ENCODE measurements around the gene DDX39B.

Gene DDX39B

DNA sequence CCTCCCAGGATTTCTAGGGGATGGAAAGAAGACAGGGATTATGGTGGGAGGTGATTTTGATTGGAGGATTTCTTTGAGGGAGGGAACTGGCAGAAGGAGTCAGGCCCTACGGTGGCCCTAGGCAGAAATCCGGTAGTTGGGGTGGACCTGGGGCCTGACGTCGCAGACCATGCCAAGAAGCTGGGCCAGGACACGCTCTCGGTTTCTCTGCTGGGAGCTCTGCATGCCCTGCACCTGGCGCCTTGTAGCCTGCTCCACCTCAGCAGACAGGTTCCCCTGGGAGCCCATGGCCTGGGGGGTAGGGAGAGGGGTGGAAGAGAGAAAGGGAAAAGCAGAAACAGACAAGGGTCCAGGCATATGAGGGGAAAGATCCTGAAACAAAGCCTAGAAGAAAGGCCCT is 3.5 kb upstream of the DDX39B start:
- Histone ChIP-seq H3K9me2 (ENCODE audit: low read depth, low read length) (no peaks in the 10 kb centered on the region), H3K9me3 (ENCODE audit: low read length) (no peaks in the 10 kb centered on the region), H3K27me3 (ENCODE audit: insufficient read depth, low read length) (no peaks in the 10 kb centered on the region), H3K36me3 (ENCODE audit: insufficient read depth, low read length) (peaks cover 17% of the 10 kb centered on the region), H3K9ac (ENCODE audit: low read length) (peak overlapping the region; percentile 65; the same call in 1 of the 2 replicates), H3K27ac (ENCODE audit: low read depth, low read length, poor library complexity, severe bottlenecking) (peak overlapping the region; percentile 47), H3K79me2 (ENCODE audit: insufficient read depth, low read length) (peaks cover 15% of the 10 kb centered on the region), H3K4me3 (ENCODE audit: low read depth, low read length, poor library complexity, severe bottlenecking) (peak overlapping the region; percentile 64), H3F3A (ENCODE audit: insufficient read depth, low read length) (no peaks in the 10 kb centered on the region), H3K4me1 (ENCODE audit: insufficient read depth, low read length, severe bottlenecking) (peaks cover 68% of the 10 kb centered on the region), H3K4me2 (ENCODE audit: low read length) (peak overlapping the region; percentile 92), H4K20me1 (ENCODE audit: insufficient read depth, low read length) (no peaks in the 10 kb centered on the region), H2AFZ (ENCODE audit: low read length) (no peak overlapping the region)
- TF ChIP-seq, protein P1, sequence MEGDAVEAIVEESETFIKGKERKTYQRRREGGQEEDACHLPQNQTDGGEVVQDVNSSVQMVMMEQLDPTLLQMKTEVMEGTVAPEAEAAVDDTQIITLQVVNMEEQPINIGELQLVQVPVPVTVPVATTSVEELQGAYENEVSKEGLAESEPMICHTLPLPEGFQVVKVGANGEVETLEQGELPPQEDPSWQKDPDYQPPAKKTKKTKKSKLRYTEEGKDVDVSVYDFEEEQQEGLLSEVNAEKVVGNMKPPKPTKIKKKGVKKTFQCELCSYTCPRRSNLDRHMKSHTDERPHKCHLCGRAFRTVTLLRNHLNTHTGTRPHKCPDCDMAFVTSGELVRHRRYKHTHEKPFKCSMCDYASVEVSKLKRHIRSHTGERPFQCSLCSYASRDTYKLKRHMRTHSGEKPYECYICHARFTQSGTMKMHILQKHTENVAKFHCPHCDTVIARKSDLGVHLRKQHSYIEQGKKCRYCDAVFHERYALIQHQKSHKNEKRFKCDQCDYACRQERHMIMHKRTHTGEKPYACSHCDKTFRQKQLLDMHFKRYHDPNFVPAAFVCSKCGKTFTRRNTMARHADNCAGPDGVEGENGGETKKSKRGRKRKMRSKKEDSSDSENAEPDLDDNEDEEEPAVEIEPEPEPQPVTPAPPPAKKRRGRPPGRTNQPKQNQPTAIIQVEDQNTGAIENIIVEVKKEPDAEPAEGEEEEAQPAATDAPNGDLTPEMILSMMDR (IDR thresholded peaks at IDR 0.05; ENCODE audit: low read length): no peak
- no peak for TF ChIP-seq EZH2 (IDR thresholded peaks at IDR 0.05; ENCODE audit: borderline replicate concordance, low read length)

DNA sequence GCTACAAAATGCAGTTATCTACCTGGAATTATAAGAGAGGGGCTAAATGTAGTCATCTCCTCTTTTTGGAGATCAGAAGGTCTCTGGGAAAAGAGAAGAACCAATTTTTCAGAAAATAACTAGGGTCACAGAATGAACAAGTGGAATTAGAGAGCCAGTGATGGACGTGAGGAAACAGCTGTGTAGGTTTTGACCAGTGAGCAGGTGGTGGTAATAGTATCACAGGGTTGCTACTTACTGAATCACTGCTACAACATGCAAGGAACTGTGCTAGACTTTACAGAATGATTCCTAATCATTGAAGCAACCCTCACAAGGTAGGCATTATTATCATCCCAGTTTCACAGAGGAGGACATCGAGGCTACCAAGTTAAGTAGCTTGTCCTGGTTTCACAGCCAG is 2.9 kb upstream of the DDX39B start:
- Histone ChIP-seq H3K9me3 (ENCODE audit: low read length) (no peaks in the 10 kb centered on the region), H3K4me1 (ENCODE audit: insufficient read depth, low read length, severe bottlenecking) (peaks cover 70% of the 10 kb centered on the region), H3K79me2 (ENCODE audit: insufficient read depth, low read length) (peaks cover 21% of the 10 kb centered on the region), H3K27me3 (ENCODE audit: insufficient read depth, low read length) (no peaks in the 10 kb centered on the region), H3K4me2 (ENCODE audit: low read length) (peak overlapping the region; percentile 92; the same call in 1 of the 2 replicates), H4K20me1 (ENCODE audit: insufficient read depth, low read length) (no peaks in the 10 kb centered on the region), H3K9ac (ENCODE audit: low read length) (no peak overlapping the region; the same call in 1 of the 2 replicates), H3F3A (ENCODE audit: insufficient read depth, low read length) (no peaks in the 10 kb centered on the region), H3K36me3 (ENCODE audit: insufficient read depth, low read length) (peaks cover 21% of the 10 kb centered on the region), H3K4me3 (ENCODE audit: low read depth, low read length, poor library complexity, severe bottlenecking) (peak overlapping the region; percentile 64), H3K27ac (ENCODE audit: low read depth, low read length, poor library complexity, severe bottlenecking) (peak overlapping the region; percentile 47), H3K9me2 (ENCODE audit: low read depth, low read length) (no peaks in the 10 kb centered on the region), H2AFZ (ENCODE audit: low read length) (no peak overlapping the region)
- TF ChIP-seq, protein P1 (IDR thresholded peaks at IDR 0.05; ENCODE audit: low read length): no peak
- TF ChIP-seq EZH2 (IDR thresholded peaks at IDR 0.05; ENCODE audit: borderline replicate concordance, low read length): no peak

DNA sequence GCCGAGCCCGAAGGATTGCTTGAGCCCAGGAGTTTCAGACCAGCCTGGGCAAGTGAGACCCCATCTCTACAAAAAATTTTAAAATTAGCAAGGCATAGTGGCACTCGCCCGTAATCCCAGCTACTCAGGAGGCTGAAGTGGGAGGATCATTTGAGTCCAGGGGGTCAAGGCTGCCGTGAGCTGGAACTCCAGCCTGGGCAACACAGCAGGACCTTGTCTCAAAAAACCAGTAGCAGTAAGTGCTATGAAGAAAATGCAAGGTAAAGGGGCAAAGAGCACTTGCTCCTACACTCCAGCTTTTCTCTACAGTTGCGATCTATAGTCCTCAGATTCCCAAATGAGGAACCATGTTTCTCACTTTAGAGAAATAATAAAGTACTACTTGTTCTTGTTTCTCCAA is 1.8 kb upstream of the DDX39B start:
- TF ChIP-seq EZH2 (IDR thresholded peaks at IDR 0.05; ENCODE audit: borderline replicate concordance, low read length): no peak
- TF ChIP-seq, protein P1 (IDR thresholded peaks at IDR 0.05; ENCODE audit: low read length): no peak
- H3K9me2 ChIP-seq (ENCODE audit: low read depth, low read length): no peaks in the 10 kb centered on the region
- H3K4me1 ChIP-seq (ENCODE audit: insufficient read depth, low read length, severe bottlenecking): peaks cover 70% of the 10 kb centered on the region
- no peaks in the 10 kb centered on the region for H4K20me1 ChIP-seq (ENCODE audit: insufficient read depth, low read length)
- H3K9ac ChIP-seq (ENCODE audit: low read length): no peak overlapping the region
- no peaks in the 10 kb centered on the region for H3K9me3 ChIP-seq (ENCODE audit: low read length)
- H3K79me2 ChIP-seq (ENCODE audit: insufficient read depth, low read length): peaks cover 31% of the 10 kb centered on the region
- H3K36me3 ChIP-seq (ENCODE audit: insufficient read depth, low read length): peaks cover 27% of the 10 kb centered on the region
- peak overlapping the region; percentile 84 for H3K27ac ChIP-seq (ENCODE audit: low read depth, low read length, poor library complexity, severe bottlenecking)
- H3K4me3 ChIP-seq (ENCODE audit: low read depth, low read length, poor library complexity, severe bottlenecking): no peak overlapping the region
- no peaks in the 10 kb centered on the region for H3F3A ChIP-seq (ENCODE audit: insufficient read depth, low read length)
- no peak overlapping the region for H3K4me2 ChIP-seq (ENCODE audit: low read length)
- H2AFZ ChIP-seq (ENCODE audit: low read length): no peak overlapping the region
- H3K27me3 ChIP-seq (ENCODE audit: insufficient read depth, low read length): no peaks in the 10 kb centered on the region
